SK-N-MC (cell line): ENCODE data around the gene VDAC1.

Experiments
- EZH2 ChIP-seq: fragments of 200-600 bp; sonication (generic); IDR thresholded peaks from one replicate; pipeline ENCODE4 v1.6.1; 2017; ENCODE audit warnings: antibody characterized with exemption
- FOXP2 ChIP-seq: optimal IDR thresholded peaks from 2 replicates; pipeline ENCODE3; 2011; ENCODE audit warnings: mild to moderate bottlenecking, moderate library complexity; ENCODE audit not compliant: insufficient read depth; ENCODE audit errors: extremely low read length, control extremely low read depth
- POLR2AphosphoS5 ChIP-seq: IDR thresholded peaks from 2 replicates; pipeline ENCODE4 v1.6.1; 2012; ENCODE audit warnings: mild to moderate bottlenecking, low read depth, low read length, borderline replicate concordance

DNA sequence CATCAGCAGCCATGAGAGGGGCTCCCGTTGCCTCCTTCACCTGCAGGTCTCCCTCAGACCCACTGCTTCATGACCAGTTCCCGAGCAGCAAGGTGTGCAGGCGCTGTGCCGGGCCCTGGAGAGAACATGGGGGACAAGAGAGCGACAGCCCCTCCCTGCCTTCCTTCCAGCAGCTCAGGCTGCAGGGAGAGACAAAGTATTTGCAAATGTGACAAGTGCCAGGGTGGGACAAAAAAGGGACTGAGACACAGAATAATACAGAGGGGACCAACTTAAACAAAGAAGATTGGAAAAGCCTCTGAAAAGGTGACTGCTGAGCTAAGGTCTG lies 22.5 kb upstream of the VDAC1 start:
- TF ChIP-seq POLR2AphosphoS5 (no peak), EZH2 (no peak), FOXP2 (no peak)
